Fibroblast of lung (primary cell): ENCODE results near the gene GNAZ. TPM values are rescaled to one million over a fixed set of nuclear protein-coding genes. Genes with fewer than 3 reads are reported as not detected.

Source experiments
- DNase-seq, 2 donors: peaks; one replicate each; pipeline versions ENCODE4 v3.0.0 to v3.0.0-alpha.2; 2010; ENCODE audit warnings: low read depth in 2 of 2
- H2AFZ ChIP-seq: 2 replicates; pipeline ENCODE4 v1.5.1; 2012; ENCODE audit warnings: low read length, control low read depth, inconsistent platforms
- H3K27ac ChIP-seq: 2 replicates; pipeline ENCODE4 v1.5.1; 2011; ENCODE audit warnings: low read length, control low read depth; ENCODE audit not compliant: insufficient read depth
- H3K27me3 ChIP-seq: 2 replicates; pipeline ENCODE4 v1.5.1; 2011; ENCODE audit warnings: mild to moderate bottlenecking, low read length; ENCODE audit not compliant: control insufficient read depth, insufficient read depth
- H3K36me3 ChIP-seq: 2 replicates; pipeline ENCODE4 v1.5.1; 2011; ENCODE audit warnings: low read length; ENCODE audit not compliant: control insufficient read depth, insufficient read depth
- H3K4me1 ChIP-seq: 2 replicates; pipeline ENCODE4 v1.5.1; 2011; ENCODE audit warnings: low read length; ENCODE audit not compliant: control insufficient read depth, insufficient read depth; ENCODE audit errors: extremely low read depth
- H3K4me2 ChIP-seq: 2 replicates; pipeline ENCODE4 v1.5.1; 2011; ENCODE audit warnings: low read length, control low read depth; ENCODE audit not compliant: insufficient read depth; ENCODE audit errors: extremely low read depth
- H3K4me3 ChIP-seq, 4 experiments: fragments of 200-600 bp in 1 of 4; sonication (generic) in 1 of 4; replicated peaks in 1 of 4; 2 replicates each; pipeline ENCODE4 v1.5.1; 2011 to 2016; ENCODE audit warnings: low read length in 4 of 4, low read depth in 3 of 4, mild to moderate bottlenecking in 3 of 4, control low read depth in 2 of 4, inconsistent platforms in 1 of 4, mixed read lengths in 1 of 4; ENCODE audit not compliant: insufficient read depth in 1 of 4; ENCODE audit errors: control extremely low read depth in 1 of 4
- H3K79me2 ChIP-seq: 2 replicates; pipeline ENCODE4 v1.5.1; 2012; ENCODE audit warnings: mild to moderate bottlenecking, low read length, inconsistent platforms; ENCODE audit not compliant: control insufficient read depth, insufficient read depth
- H3K9ac ChIP-seq: 2 replicates; pipeline ENCODE4 v1.5.1; 2011; ENCODE audit warnings: mild to moderate bottlenecking, low read length, control low read depth; ENCODE audit not compliant: insufficient read depth
- H3K9me3 ChIP-seq: 2 replicates; pipeline ENCODE4 v1.5.1; 2012; ENCODE audit warnings: low read depth, low read length; ENCODE audit not compliant: control insufficient read depth, insufficient read depth
- H4K20me1 ChIP-seq: 2 replicates; pipeline ENCODE4 v1.5.1; 2011; ENCODE audit warnings: low read length; ENCODE audit not compliant: control insufficient read depth, insufficient read depth; ENCODE audit errors: extremely low read depth
- EZH2 ChIP-seq: IDR thresholded peaks from 2 replicates; pipeline ENCODE4 v1.5.1; 2012; ENCODE audit warnings: low read length, control low read depth, mild to moderate bottlenecking; ENCODE audit errors: missing control alignments
- polyA plus RNA-seq, 2 donors: library from polyadenylated mRNA; depleted of rRNA in 1 of 2; stranded (reverse) in 1 of 2; unstranded in 1 of 2; fragments of >200 nt; gene quantifications; 2 replicates each; pipeline ENCODE4 v1.2.1, GENCODE V29; 2011 to 2012; ENCODE audit warnings: missing spikeins in 1 of 2
- total RNA-seq: library from RNA; depleted of rRNA; stranded (reverse); fragments of >200 nt; gene quantifications from 2 replicates; pipeline ENCODE4 v1.2.1, GENCODE V29; 2014
- TF ChIP-seq, protein P1 (sequence below), 2 donors: IDR thresholded peaks in 1 of 2; conservative IDR thresholded peaks in 1 of 2; 1 replicate in 1 of 2; 2 replicates in 1 of 2; pipeline ENCODE4 v1.5.1; 2011 to 2012; ENCODE audit warnings: low read length in 2 of 2, control low read depth in 1 of 2, inconsistent platforms in 1 of 2, low read depth in 1 of 2, mild to moderate bottlenecking in 1 of 2

The GNAZ gene
- total and polyA plus RNA-seq, 2 donors (not counting 1 experiment from before 2014, with no cell fraction given) = 0.22 to 1.7 TPM

GRCh38 chr22:23144432-23144831, 74.1 kb downstream of the GNAZ start:
- Histone ChIP-seq H3K9me3 (no peaks in the 10 kb centered on the region), H3K36me3 (no peaks in the 10 kb centered on the region), H3K4me2 (peak overlapping the region; percentile 65), H3K4me1 (peaks cover 4% of the 10 kb centered on the region), H3K4me3 (peak overlapping the region in 1 of 4 experiments; percentile 45), H2AFZ (no peak overlapping the region), H4K20me1 (no peaks in the 10 kb centered on the region), H3K27ac (no peak overlapping the region), H3K9ac (no peak overlapping the region), H3K79me2 (no peaks in the 10 kb centered on the region), H3K27me3 (no peaks in the 10 kb centered on the region)
- no peak for DNase-seq
- no peak for TF ChIP-seq EZH2
- TF ChIP-seq, protein P1, sequence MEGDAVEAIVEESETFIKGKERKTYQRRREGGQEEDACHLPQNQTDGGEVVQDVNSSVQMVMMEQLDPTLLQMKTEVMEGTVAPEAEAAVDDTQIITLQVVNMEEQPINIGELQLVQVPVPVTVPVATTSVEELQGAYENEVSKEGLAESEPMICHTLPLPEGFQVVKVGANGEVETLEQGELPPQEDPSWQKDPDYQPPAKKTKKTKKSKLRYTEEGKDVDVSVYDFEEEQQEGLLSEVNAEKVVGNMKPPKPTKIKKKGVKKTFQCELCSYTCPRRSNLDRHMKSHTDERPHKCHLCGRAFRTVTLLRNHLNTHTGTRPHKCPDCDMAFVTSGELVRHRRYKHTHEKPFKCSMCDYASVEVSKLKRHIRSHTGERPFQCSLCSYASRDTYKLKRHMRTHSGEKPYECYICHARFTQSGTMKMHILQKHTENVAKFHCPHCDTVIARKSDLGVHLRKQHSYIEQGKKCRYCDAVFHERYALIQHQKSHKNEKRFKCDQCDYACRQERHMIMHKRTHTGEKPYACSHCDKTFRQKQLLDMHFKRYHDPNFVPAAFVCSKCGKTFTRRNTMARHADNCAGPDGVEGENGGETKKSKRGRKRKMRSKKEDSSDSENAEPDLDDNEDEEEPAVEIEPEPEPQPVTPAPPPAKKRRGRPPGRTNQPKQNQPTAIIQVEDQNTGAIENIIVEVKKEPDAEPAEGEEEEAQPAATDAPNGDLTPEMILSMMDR (conservative IDR thresholded peaks at IDR 0.05 in 1 of 2, IDR thresholded peaks at IDR 0.05 in 1 of 2; ENCODE audit: low read depth in 1 of 2, low read length in 2 of 2) = no peak

- Histone ChIP-seq H3K36me3 (no peaks in the 10 kb centered on the region), H3K4me1 (peaks cover 4% of the 10 kb centered on the region), H3K4me3 (peak within 1 kb of the TSS; percentile 49 to 76 (median 58)), H2AFZ (peak within 1 kb of the TSS; percentile 81), H4K20me1 (no peaks in the 10 kb centered on the region), H3K27ac (peak within 1 kb of the TSS; percentile 89), H3K79me2 (no peaks in the 10 kb centered on the region), H3K4me2 (peak within 1 kb of the TSS; percentile 100), H3K27me3 (no peaks in the 10 kb centered on the region), H3K9ac (peak within 1 kb of the TSS; percentile 84), H3K9me3 (no peaks in the 10 kb centered on the region)
- TF ChIP-seq, protein P1 (conservative IDR thresholded peaks at IDR 0.05 in 1 of 2, IDR thresholded peaks at IDR 0.05 in 1 of 2; ENCODE audit: low read depth in 1 of 2, low read length in 2 of 2) = no peak
- TF ChIP-seq EZH2 = no peak
- peak; percentile 98 to 99 for DNase-seq
Observed at GRCh38 chr22:23144932-23145877, 74.9 kb downstream of the GNAZ start, which contains the start of gene RAB36. Gene RAB36, plus strand, starts transcription at chr22:23145477. Its CDS starts 1,140 bp downstream, at chr22:23146617.

DNA sequence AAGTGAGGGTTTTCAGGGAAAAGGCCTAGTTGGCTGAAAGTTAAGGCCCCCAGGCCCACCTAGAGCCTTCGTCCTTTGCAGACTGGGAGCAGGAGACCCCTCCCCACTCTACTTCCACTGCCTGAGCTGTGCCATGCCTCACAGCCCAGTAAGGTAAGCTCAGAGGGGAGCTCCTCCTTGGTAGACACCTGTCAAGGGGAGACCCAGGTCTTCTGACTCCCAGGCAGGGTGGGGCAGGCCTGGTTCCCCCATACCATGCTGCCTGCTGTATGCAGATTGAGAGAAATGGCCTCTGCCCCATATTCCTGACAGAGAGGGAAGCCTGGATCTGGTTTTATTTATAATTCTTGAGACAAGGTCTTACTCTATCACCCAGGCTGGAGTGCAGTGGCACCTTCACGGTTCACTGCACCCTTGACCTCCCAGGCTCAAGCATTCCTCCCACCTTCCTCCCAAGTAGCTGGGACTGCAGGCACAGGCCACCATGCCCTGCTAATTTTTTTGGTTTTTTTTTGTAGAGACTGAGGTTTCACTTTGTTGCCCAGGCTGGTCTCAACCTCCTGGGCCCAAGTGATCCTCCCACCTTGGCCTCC, 75.7 kb downstream of the GNAZ start:
- H3K4me2 ChIP-seq = peak overlapping the region; percentile 100
- no peaks in the 10 kb centered on the region for H4K20me1 ChIP-seq
- H2AFZ ChIP-seq = peak overlapping the region; percentile 81
- H3K9ac ChIP-seq = peak overlapping the region; percentile 84
- H3K4me3 ChIP-seq = peak overlapping the region; percentile 49 to 76 (median 58)
- H3K9me3 ChIP-seq = no peaks in the 10 kb centered on the region
- no peaks in the 10 kb centered on the region for H3K36me3 ChIP-seq
- no peaks in the 10 kb centered on the region for H3K27me3 ChIP-seq
- TF ChIP-seq, protein P1 (conservative IDR thresholded peaks at IDR 0.05 in 1 of 2, IDR thresholded peaks at IDR 0.05 in 1 of 2; ENCODE audit: low read depth in 1 of 2, low read length in 2 of 2) = no peak
- TF ChIP-seq EZH2 = no peak
- no peaks in the 10 kb centered on the region for H3K79me2 ChIP-seq
- no peak for DNase-seq
- peak overlapping the region; percentile 89 for H3K27ac ChIP-seq
- peaks cover 4% of the 10 kb centered on the region for H3K4me1 ChIP-seq
